ENCODE results near the gene FBXL7. TPM values are rescaled to one million over a fixed set of nuclear protein-coding genes. Genes with fewer than 3 reads are reported as not detected.

Gene FBXL7
- total and polyA plus RNA-seq, 12 donors = 8.7 to 33.4 (median 23.5) TPM

DNA sequence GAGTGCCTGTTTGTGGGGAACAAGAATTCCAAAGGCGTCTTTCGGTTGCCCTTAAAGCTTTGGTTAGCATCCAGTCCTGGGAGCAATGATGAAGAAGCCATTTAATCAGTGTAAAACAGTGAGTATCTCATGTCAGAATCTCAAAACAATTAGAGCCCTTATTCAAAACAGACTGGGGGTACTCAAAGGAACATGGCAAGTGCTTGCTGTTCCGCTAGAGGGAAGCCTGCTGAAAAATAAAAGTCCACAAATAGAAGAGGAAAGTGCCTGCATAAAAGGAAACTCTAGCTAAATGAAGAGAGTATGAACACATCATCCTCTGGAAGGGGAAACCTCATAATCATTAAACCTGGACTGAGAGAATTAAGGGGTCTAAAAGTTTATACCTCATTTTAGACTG lies 26.4 kb downstream of the FBXL7 start:
- no peaks in the 10 kb centered on the region for H3K27me3 ChIP-seq
- ATAC-seq (no peak), DNase-seq (no peak)
- intact Hi-C loops (cut with DNase I) = no loop called here
- TF ChIP-seq, protein P1, sequence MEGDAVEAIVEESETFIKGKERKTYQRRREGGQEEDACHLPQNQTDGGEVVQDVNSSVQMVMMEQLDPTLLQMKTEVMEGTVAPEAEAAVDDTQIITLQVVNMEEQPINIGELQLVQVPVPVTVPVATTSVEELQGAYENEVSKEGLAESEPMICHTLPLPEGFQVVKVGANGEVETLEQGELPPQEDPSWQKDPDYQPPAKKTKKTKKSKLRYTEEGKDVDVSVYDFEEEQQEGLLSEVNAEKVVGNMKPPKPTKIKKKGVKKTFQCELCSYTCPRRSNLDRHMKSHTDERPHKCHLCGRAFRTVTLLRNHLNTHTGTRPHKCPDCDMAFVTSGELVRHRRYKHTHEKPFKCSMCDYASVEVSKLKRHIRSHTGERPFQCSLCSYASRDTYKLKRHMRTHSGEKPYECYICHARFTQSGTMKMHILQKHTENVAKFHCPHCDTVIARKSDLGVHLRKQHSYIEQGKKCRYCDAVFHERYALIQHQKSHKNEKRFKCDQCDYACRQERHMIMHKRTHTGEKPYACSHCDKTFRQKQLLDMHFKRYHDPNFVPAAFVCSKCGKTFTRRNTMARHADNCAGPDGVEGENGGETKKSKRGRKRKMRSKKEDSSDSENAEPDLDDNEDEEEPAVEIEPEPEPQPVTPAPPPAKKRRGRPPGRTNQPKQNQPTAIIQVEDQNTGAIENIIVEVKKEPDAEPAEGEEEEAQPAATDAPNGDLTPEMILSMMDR (IDR thresholded peaks at IDR 0.05) = no peak
- no peaks in the 10 kb centered on the region for H3K9me3 ChIP-seq
- H3K4me3 ChIP-seq = no peak overlapping the region
- H3K27ac ChIP-seq = no peak overlapping the region
- WGBS, 2 donors = 91 to 94% methylated on average over 3 of the region's 3 CpGs
- H3K4me1 ChIP-seq = peaks cover 0 to 56% (median 27%) of the 10 kb centered on the region in 9 donors
- H3K36me3 ChIP-seq = peaks cover 0 to 14% (median 0%) of the 10 kb centered on the region in 9 donors

DNA sequence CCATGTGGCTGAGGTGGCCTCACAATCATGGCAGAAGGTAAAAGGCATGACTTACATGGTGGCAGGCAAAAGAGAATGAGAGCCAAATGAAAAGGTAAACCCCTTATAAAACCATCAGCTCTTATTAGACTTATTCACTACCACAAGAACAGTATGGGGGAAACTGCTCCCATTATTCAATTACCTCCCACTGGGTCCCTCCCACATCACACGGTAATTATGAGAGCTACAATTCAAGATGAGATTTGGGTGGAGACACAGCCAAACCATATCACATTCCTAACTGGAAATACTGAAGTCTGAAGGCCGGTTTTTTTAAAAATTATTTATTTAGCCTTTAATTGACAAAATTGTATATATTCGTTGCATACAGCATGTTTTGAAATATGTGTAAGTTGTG lies 28.5 kb downstream of the FBXL7 start:
- TF ChIP-seq, protein P1 (IDR thresholded peaks at IDR 0.05) = no peak
- ATAC-seq (no peak), DNase-seq (no peak)
- Histone ChIP-seq H3K4me3 (no peak overlapping the region), H3K27me3 (no peaks in the 10 kb centered on the region), H3K9me3 (no peaks in the 10 kb centered on the region), H3K4me1 (peaks cover 0 to 59% (median 26%) of the 10 kb centered on the region in 9 donors), H3K27ac (no peak overlapping the region), H3K36me3 (peaks cover 0 to 14% (median 0%) of the 10 kb centered on the region in 9 donors)
- WGBS, 2 donors = 92 to 96% methylated on average over 3 of the region's 3 CpGs
- intact Hi-C loops (cut with DNase I) = no loop called here

DNA sequence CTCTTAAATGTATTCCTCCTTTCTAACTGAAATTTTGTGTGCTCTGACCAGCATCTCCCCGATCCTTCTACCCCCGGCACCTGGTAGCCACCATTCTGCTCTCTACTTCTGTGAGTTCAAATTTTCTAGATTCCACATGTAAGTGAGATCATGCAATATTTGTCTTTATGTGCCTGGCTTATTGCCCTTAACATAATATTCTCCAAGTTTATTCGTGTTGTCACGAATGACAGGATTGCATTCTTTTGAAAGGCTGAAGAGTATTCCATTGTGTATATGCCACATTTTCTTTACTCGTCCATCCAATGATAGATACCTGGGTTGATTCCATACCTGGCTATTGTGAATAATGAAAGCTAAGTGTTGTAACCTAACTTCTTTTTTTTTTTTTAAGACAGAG lies 29.0 kb downstream of the FBXL7 start:
- peaks cover 0 to 14% (median 0%) of the 10 kb centered on the region in 9 donors for H3K36me3 ChIP-seq
- TF ChIP-seq, protein P1 (IDR thresholded peaks at IDR 0.05) = no peak
- WGBS, 2 donors = 93 to 95% methylated on average over 5 of the region's 5 CpGs
- H3K9me3 ChIP-seq = no peaks in the 10 kb centered on the region
- no peak for DNase-seq
- no peak overlapping the region for H3K4me3 ChIP-seq
- H3K27ac ChIP-seq = no peak overlapping the region
- no peak for ATAC-seq
- intact Hi-C loops (cut with DNase I) = no loop called here
- peaks cover 0 to 60% (median 26%) of the 10 kb centered on the region in 9 donors for H3K4me1 ChIP-seq
- H3K27me3 ChIP-seq = no peaks in the 10 kb centered on the region

DNA sequence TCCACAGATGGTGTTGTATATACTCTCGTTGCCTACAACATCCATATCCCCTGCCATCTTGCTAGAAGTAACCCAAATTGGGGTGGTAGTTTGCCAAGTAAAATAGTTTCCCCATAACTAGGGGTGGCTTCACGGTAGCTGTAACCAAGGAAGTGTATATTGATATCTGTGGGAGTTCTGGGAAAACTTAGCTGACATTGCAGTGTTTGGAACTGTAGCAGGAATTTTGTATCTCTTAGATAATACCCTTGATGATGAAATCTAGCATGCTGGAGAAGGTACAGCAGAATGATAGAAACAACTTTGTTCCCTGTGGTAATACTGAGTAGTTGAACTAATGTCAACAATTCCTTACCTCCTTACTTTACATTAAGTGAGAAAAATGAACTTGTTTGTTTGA lies 29.8 kb downstream of the FBXL7 start:
- DNase-seq = no peak
- Histone ChIP-seq H3K4me3 (no peak overlapping the region), H3K4me1 (peaks cover 0 to 59% (median 26%) of the 10 kb centered on the region in 9 donors), H3K27me3 (no peaks in the 10 kb centered on the region), H3K27ac (no peak overlapping the region), H3K36me3 (peaks cover 0 to 9% (median 0%) of the 10 kb centered on the region in 9 donors), H3K9me3 (no peaks in the 10 kb centered on the region)
- 71 to 75% methylated on average over 2 of the region's 2 CpGs for WGBS, 2 donors
- ATAC-seq = no peak
- TF ChIP-seq, protein P1 (IDR thresholded peaks at IDR 0.05) = no peak
- intact Hi-C loops (cut with DNase I) = no loop called here

Measured in heart right ventricle (tissue), 16 donors.